Smooth muscle cell (in vitro differentiated cells): ENCODE results near the gene TTC14. TPM values are rescaled to one million over a fixed set of nuclear protein-coding genes. Genes with fewer than 3 reads are reported as not detected.

Source experiments
- DNase-seq: peaks from one replicate; lab custom pipeline; 2025; ENCODE audit not compliant: unreplicated experiment; lab: John Stamatoyannopoulos, UW
- H2AFZ ChIP-seq: fragments of 200-600 bp; sonication (generic); 2 replicates; pipeline ENCODE4 v1.6.0; 2016; ENCODE audit warnings: antibody characterized with exemption, low read depth, mild to moderate bottlenecking
- H3F3A ChIP-seq: fragments of 200-600 bp; sonication (generic); 2 replicates; pipeline ENCODE4 v1.6.0; 2017; ENCODE audit warnings: antibody characterized with exemption, low read depth
- H3K27ac ChIP-seq: fragments of 200-600 bp; sonication (generic); 2 replicates; pipeline ENCODE4 v1.5.1; 2016; ENCODE audit warnings: low read depth, mild to moderate bottlenecking
- H3K27me3 ChIP-seq: fragments of 200-600 bp; sonication (generic); 2 replicates; pipeline ENCODE4 v1.6.1; 2016; ENCODE audit warnings: low read depth, mild to moderate bottlenecking
- H3K36me3 ChIP-seq: fragments of 200-600 bp; sonication (generic); 2 replicates; pipeline ENCODE4 v1.5.1; 2016; ENCODE audit warnings: low read depth
- H3K4me1 ChIP-seq: fragments of 200-600 bp; sonication (generic); 2 replicates; pipeline ENCODE4 v1.5.1; 2016; ENCODE audit warnings: low read depth
- H3K4me2 ChIP-seq: fragments of 200-600 bp; sonication (generic); 2 replicates; pipeline ENCODE4 v1.6.0; 2016; ENCODE audit warnings: mild to moderate bottlenecking
- H3K4me3 ChIP-seq: fragments of 200-600 bp; sonication (generic); 2 replicates; pipeline ENCODE4 v1.5.1; 2016; ENCODE audit warnings: mild to moderate bottlenecking
- H3K79me2 ChIP-seq: fragments of 200-600 bp; sonication (generic); 2 replicates; pipeline ENCODE4 v1.6.0; 2016; ENCODE audit warnings: low read depth, mild to moderate bottlenecking
- H3K9ac ChIP-seq: fragments of 200-600 bp; sonication (generic); 2 replicates; pipeline ENCODE4 v1.6.0; 2016; ENCODE audit warnings: low read depth
- H3K9me3 ChIP-seq: fragments of 200-600 bp; sonication (generic); replicated peaks from 2 replicates; pipeline ENCODE4 v1.5.1; 2016; ENCODE audit warnings: low read depth
- H4K20me1 ChIP-seq: fragments of 200-600 bp; sonication (generic); 2 replicates; pipeline ENCODE4 v1.6.0; 2016; ENCODE audit warnings: low read depth
- WGBS: methylation state at CpG from one replicate; pipeline ENCODE4 v1.1.7; 2016; ENCODE audit warnings: low lambda C conversion rate; 5-methylcytosine and 5-hydroxymethylcytosine counted together
- polyA plus RNA-seq: library from polyadenylated mRNA; unstranded; fragments of >200 nt; fragmentation: Nextera tagmentation; extraction: Ambion mirVana; gene quantifications from 2 replicates; pipeline ENCODE4 v1.2.1, GENCODE V29; 2016
- total RNA-seq: library from RNA; depleted of rRNA; stranded (reverse); fragments of >200 nt; gene quantifications from 2 replicates; pipeline ENCODE4 v1.2.3, GENCODE V29; 2014
- TF ChIP-seq, protein P1 (sequence below): fragments of 200-600 bp; sonication (generic); IDR thresholded peaks from 2 replicates; pipeline ENCODE4 v1.5.1; 2017; ENCODE audit warnings: borderline replicate concordance, mild to moderate bottlenecking, antibody characterized with exemption; ENCODE audit not compliant: insufficient read depth, poor library complexity, severe bottlenecking

Gene TTC14
- total RNA-seq (37.6 and 53.1 TPM in 2 replicates), polyA plus RNA-seq (6.2 and 12.0 TPM in 2 replicates)

DNA sequence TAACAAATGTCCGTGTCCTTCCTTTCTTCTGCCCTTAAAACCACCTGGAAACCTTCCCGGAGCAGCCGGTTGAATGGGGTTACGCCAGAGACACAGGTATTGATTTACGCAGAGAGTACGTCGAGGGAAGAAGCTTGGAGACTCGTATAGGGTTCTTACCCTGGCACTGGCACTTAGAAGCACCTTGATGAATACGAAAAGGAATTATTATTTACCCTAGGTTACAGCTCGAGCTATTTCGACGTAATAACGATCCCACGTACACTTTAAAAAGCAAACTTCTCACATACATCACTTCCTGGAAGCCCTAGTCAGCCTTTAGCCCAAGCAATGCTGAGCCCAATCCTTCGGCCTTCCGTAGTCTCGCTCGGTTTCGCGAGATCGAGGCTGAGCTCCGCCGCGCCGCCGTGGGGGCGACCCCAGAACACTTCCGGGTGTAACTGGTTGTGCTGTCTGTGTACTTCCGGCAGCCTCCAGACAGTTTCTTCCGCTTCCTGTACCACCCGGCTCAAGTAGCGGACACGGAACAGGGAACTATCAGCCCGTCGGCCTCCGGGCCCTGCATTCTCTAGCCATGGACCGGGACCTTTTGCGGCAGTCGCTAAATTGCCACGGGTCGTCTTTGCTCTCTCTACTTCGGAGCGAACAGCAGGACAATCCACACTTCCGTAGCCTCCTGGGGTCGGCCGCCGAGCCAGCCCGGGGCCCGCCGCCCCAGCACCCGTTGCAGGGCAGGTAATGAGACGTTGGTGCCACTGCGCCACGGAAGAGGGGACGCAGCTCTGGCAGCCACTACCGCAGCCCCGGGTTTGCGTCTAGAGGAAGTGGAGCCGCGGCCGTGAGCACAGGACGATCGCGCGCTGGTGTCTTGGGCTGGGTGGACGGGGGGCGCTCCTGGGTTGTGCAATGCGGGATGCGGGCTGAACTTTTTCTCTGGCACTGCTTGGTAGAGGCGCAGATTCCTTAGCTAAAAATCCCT is at the start of gene TTC14:
Gene TTC14 (plus strand): TSS at position 476 of the 979 bp plus-strand sequence. CDS start 99 bp downstream, at position 575.
- H3K27me3 ChIP-seq, result peaks cover 34% of the 10 kb centered on the region
- H3K9me3 ChIP-seq, result no peaks in the 10 kb centered on the region
- H3K9ac ChIP-seq, result peak within 1 kb of the TSS; percentile 78
- peak within 1 kb of the TSS; percentile 46 for H3K27ac ChIP-seq
- H3K4me2 ChIP-seq, result peak within 1 kb of the TSS; percentile 92
- H3K36me3 ChIP-seq, result peaks cover 13% of the 10 kb centered on the region
- H3K4me1 ChIP-seq, result peaks cover 11% of the 10 kb centered on the region
- H3K4me3 ChIP-seq, result peak within 1 kb of the TSS; percentile 81
- peak within 1 kb of the TSS; percentile 98 for H2AFZ ChIP-seq
- peak; percentile 41 for DNase-seq
- peaks cover 20% of the 10 kb centered on the region for H3K79me2 ChIP-seq
- H4K20me1 ChIP-seq, result peaks cover 14% of the 10 kb centered on the region
- WGBS, result 1% methylated on average over 70 of the region's 70 CpGs
- no peaks in the 10 kb centered on the region for H3F3A ChIP-seq
- TF ChIP-seq, protein P1, sequence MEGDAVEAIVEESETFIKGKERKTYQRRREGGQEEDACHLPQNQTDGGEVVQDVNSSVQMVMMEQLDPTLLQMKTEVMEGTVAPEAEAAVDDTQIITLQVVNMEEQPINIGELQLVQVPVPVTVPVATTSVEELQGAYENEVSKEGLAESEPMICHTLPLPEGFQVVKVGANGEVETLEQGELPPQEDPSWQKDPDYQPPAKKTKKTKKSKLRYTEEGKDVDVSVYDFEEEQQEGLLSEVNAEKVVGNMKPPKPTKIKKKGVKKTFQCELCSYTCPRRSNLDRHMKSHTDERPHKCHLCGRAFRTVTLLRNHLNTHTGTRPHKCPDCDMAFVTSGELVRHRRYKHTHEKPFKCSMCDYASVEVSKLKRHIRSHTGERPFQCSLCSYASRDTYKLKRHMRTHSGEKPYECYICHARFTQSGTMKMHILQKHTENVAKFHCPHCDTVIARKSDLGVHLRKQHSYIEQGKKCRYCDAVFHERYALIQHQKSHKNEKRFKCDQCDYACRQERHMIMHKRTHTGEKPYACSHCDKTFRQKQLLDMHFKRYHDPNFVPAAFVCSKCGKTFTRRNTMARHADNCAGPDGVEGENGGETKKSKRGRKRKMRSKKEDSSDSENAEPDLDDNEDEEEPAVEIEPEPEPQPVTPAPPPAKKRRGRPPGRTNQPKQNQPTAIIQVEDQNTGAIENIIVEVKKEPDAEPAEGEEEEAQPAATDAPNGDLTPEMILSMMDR, result no peak

DNA sequence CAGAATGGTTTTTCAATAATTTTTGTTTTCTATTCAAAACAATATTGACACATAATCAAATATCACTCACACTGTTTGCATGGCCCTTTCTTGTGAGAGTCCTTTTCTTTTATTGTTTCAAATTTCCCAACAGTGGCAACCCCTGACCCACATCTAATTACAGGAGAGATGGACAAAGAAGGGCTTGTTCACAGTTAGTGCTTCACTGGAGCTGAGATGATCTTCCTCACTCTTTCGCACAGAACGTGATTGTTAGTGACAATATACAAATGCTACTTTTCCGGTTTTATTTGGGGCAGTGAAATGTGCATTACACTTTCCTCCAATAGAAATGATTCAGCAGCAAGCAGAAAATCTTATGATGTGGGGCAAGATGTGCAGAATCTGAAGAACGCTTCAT is 38.6 kb upstream of the TTC14 start:
- H3K4me3 ChIP-seq, result no peak overlapping the region
- WGBS, result 86% methylated on average over 4 of the region's 4 CpGs
- no peak for DNase-seq

DNA sequence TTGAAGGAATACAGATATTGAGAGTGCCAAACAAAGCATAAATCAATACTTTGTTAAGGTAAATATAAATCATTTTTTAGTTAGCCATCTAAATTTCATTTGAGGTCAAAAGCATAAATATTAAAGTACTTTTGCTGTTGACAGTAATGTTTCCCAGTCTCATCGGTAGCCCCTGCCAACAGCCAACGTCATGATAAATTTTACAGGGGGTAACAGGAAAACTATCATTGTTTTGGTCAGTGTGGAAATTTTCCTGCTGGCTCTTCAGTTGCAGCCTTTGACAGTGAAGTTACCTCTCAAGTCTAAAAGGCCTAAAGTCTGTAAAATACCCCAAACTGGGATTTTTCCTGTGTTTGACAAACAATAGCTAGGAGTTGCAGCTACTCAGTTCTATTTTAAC is 37.3 kb upstream of the TTC14 start:
- no peaks in the 10 kb centered on the region for H3K79me2 ChIP-seq
- H4K20me1 ChIP-seq, result no peaks in the 10 kb centered on the region
- DNase-seq, result no peak
- no peaks in the 10 kb centered on the region for H3K27me3 ChIP-seq
- no peak overlapping the region for H3K4me3 ChIP-seq
- H3K27ac ChIP-seq, result no peak overlapping the region
- H3K9ac ChIP-seq, result no peak overlapping the region
- no peaks in the 10 kb centered on the region for H3K36me3 ChIP-seq
- no peak overlapping the region for H2AFZ ChIP-seq
- H3F3A ChIP-seq, result no peaks in the 10 kb centered on the region
- no peaks in the 10 kb centered on the region for H3K4me1 ChIP-seq
- TF ChIP-seq, protein P1, result no peak
- WGBS, result 79% methylated on average over 2 of the region's 2 CpGs
- H3K4me2 ChIP-seq, result no peak overlapping the region
- H3K9me3 ChIP-seq, result no peaks in the 10 kb centered on the region

More for the DNA sequence above, 38.6 kb upstream of the TTC14 start:
- H3K4me1 ChIP-seq, result no peaks in the 10 kb centered on the region
- TF ChIP-seq, protein P1, result no peak
- H3K9ac ChIP-seq, result no peak overlapping the region
- H4K20me1 ChIP-seq, result no peaks in the 10 kb centered on the region
- H3F3A ChIP-seq, result no peaks in the 10 kb centered on the region
- no peaks in the 10 kb centered on the region for H3K27me3 ChIP-seq
- no peak overlapping the region for H2AFZ ChIP-seq
- no peak overlapping the region for H3K4me2 ChIP-seq
- H3K79me2 ChIP-seq, result no peaks in the 10 kb centered on the region
- H3K9me3 ChIP-seq, result no peaks in the 10 kb centered on the region
- H3K27ac ChIP-seq, result no peak overlapping the region
- H3K36me3 ChIP-seq, result no peaks in the 10 kb centered on the region

DNA sequence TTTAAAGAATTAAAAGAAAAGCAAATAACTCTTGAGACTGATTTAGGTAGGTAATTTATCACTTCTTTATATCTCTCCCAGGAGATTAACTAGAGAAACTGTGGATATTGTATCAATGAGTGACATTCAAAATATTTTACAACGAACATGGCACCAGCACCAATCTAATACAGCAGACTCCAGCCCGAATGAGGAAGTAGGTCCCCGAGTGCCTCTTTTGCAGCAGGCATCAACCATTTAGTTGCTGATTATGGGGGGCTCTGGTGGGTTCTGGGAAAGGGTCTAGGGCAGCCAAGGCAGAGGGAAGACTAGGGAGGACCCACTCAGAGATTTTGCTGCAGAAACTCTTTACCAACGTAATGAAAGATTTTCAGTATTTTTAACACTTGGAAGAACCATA is 31.7 kb upstream of the TTC14 start:
- 83% methylated on average over 4 of the region's 4 CpGs for WGBS
- H4K20me1 ChIP-seq, result no peaks in the 10 kb centered on the region
- H3K4me3 ChIP-seq, result no peak overlapping the region

More for the DNA sequence above, 31.7 kb upstream of the TTC14 start:
- no peak overlapping the region for H3K9ac ChIP-seq
- no peaks in the 10 kb centered on the region for H3K36me3 ChIP-seq
- no peak overlapping the region for H3K4me2 ChIP-seq
- H3K4me1 ChIP-seq, result peaks cover 5% of the 10 kb centered on the region
- H3K9me3 ChIP-seq, result no peaks in the 10 kb centered on the region
- no peaks in the 10 kb centered on the region for H3K27me3 ChIP-seq
- DNase-seq, result no peak
- no peak overlapping the region for H2AFZ ChIP-seq
- TF ChIP-seq, protein P1, result no peak
- H3K79me2 ChIP-seq, result no peaks in the 10 kb centered on the region
- H3F3A ChIP-seq, result no peaks in the 10 kb centered on the region
- no peak overlapping the region for H3K27ac ChIP-seq
